GM19193 (cell line): ENCODE results near the gene EPDR1.

ENCODE experiments used
- POLR2A ChIP-seq: IDR thresholded peaks from 4 replicates; pipeline ENCODE4 v1.6.1; 2011; ENCODE audit not compliant: insufficient read depth, insufficient read length; ENCODE audit errors: extremely low read depth

The EPDR1 gene

GRCh38 chr7:37947138-37947940 is 26.9 kb downstream of the EPDR1 start:
- TF ChIP-seq POLR2A: no peak

GRCh38 chr7:37947941-37948210 is 27.4 kb downstream of the EPDR1 start:
- no peak for TF ChIP-seq POLR2A

- TF ChIP-seq POLR2A: no peak
These were observed 31.8 kb downstream of the EPDR1 start for GRCh38 chr7:37952240-37952639.

- no peak for TF ChIP-seq POLR2A
These were observed 36.4 kb downstream of the EPDR1 start for GRCh38 chr7:37956791-37957190.

GRCh38 chr7:37957221-37957970 is 37.0 kb downstream of the EPDR1 start:
- TF ChIP-seq POLR2A: no peak

GRCh38 chr7:37960483-37960882 is 40.0 kb downstream of the EPDR1 start:
- no peak for TF ChIP-seq POLR2A

GRCh38 chr7:37961251-37961650 is 40.8 kb downstream of the EPDR1 start:
- TF ChIP-seq POLR2A: no peak

- no peak for TF ChIP-seq POLR2A
These were observed 43.8 kb downstream of the EPDR1 start for GRCh38 chr7:37964196-37964595.

- no peak for TF ChIP-seq POLR2A
These were observed 49.8 kb downstream of the EPDR1 start for GRCh38 chr7:37970211-37970610.

- TF ChIP-seq POLR2A: no peak
These were observed 51.1 kb downstream of the EPDR1 start for GRCh38 chr7:37971491-37971890.

- no peak for TF ChIP-seq POLR2A
These were observed 53.5 kb downstream of the EPDR1 start for GRCh38 chr7:37973915-37974314.

GRCh38 chr7:37974711-37975110 is 54.3 kb downstream of the EPDR1 start:
- no peak for TF ChIP-seq POLR2A

- TF ChIP-seq POLR2A: no peak
These were observed 56.8 kb downstream of the EPDR1 start for GRCh38 chr7:37977243-37977642.

GRCh38 chr7:37981664-37982063 is 61.2 kb downstream of the EPDR1 start:
- TF ChIP-seq POLR2A: no peak

- TF ChIP-seq POLR2A: no peak
These were observed 62.0 kb downstream of the EPDR1 start for GRCh38 chr7:37982423-37982822.

- TF ChIP-seq POLR2A: no peak
These were observed 64.4 kb downstream of the EPDR1 start for GRCh38 chr7:37984750-37985390.
